ENCODE measurements around the gene EHD2.

DNA sequence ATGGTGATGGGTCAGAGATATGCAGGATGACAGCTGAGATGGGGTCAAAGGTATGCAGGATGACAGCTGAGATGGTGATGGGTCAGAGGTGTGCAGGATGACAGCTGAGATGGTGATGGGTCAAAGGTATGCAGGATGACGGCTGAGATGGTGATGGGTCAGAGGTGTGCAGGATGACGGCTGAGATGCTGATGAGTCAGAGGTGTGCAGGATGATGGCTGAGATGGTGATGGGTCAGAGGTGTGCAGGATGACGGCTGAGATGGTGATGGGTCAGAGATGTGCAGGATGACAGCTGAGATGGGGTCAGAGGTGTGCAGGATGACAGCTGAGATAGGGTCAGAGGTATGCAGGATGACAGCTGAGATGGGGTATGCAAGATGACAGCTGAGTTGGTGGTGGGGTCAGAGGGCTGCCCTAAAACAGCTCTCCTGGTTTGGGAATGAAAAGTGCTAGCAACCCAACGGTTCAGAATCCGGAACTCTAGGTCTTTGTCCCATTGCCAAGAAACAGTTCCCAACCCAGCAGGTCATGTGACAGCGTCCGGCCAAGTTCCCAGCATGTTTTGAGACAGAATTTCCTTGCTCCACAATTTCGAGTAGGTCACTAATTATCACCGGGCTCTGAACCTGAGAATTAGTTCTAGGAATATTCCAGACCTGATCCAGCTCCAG, 68.5 kb downstream of the EHD2 start:
- TF ChIP-seq, protein P1, sequence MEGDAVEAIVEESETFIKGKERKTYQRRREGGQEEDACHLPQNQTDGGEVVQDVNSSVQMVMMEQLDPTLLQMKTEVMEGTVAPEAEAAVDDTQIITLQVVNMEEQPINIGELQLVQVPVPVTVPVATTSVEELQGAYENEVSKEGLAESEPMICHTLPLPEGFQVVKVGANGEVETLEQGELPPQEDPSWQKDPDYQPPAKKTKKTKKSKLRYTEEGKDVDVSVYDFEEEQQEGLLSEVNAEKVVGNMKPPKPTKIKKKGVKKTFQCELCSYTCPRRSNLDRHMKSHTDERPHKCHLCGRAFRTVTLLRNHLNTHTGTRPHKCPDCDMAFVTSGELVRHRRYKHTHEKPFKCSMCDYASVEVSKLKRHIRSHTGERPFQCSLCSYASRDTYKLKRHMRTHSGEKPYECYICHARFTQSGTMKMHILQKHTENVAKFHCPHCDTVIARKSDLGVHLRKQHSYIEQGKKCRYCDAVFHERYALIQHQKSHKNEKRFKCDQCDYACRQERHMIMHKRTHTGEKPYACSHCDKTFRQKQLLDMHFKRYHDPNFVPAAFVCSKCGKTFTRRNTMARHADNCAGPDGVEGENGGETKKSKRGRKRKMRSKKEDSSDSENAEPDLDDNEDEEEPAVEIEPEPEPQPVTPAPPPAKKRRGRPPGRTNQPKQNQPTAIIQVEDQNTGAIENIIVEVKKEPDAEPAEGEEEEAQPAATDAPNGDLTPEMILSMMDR (conservative IDR thresholded peaks at IDR 0.05; ENCODE audit: low read depth, low read length): no peak
- no peak for TF ChIP-seq EZH2 (IDR thresholded peaks at IDR 0.05; ENCODE audit: borderline replicate concordance, low read depth, low read length, poor library complexity, severe bottlenecking)

All from A673 (cell line).